GM18868 (cell line): ENCODE measurements around the gene SDCCAG8.

Experiments used
- ATAC-seq: cut with Tn5 transposase; IDR thresholded peaks from one replicate; pipeline ENCODE4 v1.9.1; 2021; ENCODE audit warnings: mild to moderate bottlenecking, moderate library complexity; ENCODE audit not compliant: unreplicated experiment

Gene SDCCAG8

GRCh38 chr1:243254233-243254926 is 1.5 kb upstream of the SDCCAG8 start:
- ATAC-seq, result peak; percentile 9

GRCh38 chr1:243254927-243255790 is 682 bp upstream of the SDCCAG8 start, which contains the start of gene CEP170:
CEP170 (minus strand) TSS chr1:243255281; CDS start chr1:243225280, 30,001 bp downstream.
- peak; percentile 52 for ATAC-seq

- ATAC-seq, result no peak
These were observed 749 bp downstream of the SDCCAG8 start for GRCh38 chr1:243256590-243256989.

- ATAC-seq, result no peak
These were observed 1.3 kb downstream of the SDCCAG8 start for GRCh38 chr1:243257189-243257588.

GRCh38 chr1:243258731-243259130 is 2.9 kb downstream of the SDCCAG8 start:
- ATAC-seq, result no peak

- ATAC-seq, result no peak
These were observed 4.5 kb downstream of the SDCCAG8 start for GRCh38 chr1:243260221-243260880.

- no peak for ATAC-seq
These were observed 5.5 kb downstream of the SDCCAG8 start for GRCh38 chr1:243261390-243261789.

- peak; percentile 51 for ATAC-seq
These were observed 8.9 kb downstream of the SDCCAG8 start for GRCh38 chr1:243264717-243265116.

- no peak for ATAC-seq
These were observed 10.4 kb downstream of the SDCCAG8 start for GRCh38 chr1:243266231-243266630.

- no peak for ATAC-seq
These were observed 11.6 kb downstream of the SDCCAG8 start for GRCh38 chr1:243267471-243267880.

- ATAC-seq, result no peak
These were observed 12.2 kb downstream of the SDCCAG8 start for GRCh38 chr1:243267914-243268653.

GRCh38 chr1:243268751-243269460 is 13.1 kb downstream of the SDCCAG8 start:
- peak; percentile 18 for ATAC-seq

GRCh38 chr1:243269461-243269801 is 13.6 kb downstream of the SDCCAG8 start:
- peak; percentile 57 for ATAC-seq

GRCh38 chr1:243270097-243270864 is 14.4 kb downstream of the SDCCAG8 start:
- no peak for ATAC-seq

GRCh38 chr1:243271996-243272395 is 16.2 kb downstream of the SDCCAG8 start:
- ATAC-seq, result no peak

GRCh38 chr1:243272401-243272800 is 16.6 kb downstream of the SDCCAG8 start:
- no peak for ATAC-seq

- ATAC-seq, result no peak
These were observed 17.7 kb downstream of the SDCCAG8 start for GRCh38 chr1:243273506-243273905.

- no peak for ATAC-seq
These were observed 18.1 kb downstream of the SDCCAG8 start for GRCh38 chr1:243273945-243274344.

GRCh38 chr1:243275316-243275715 is 19.5 kb downstream of the SDCCAG8 start:
- ATAC-seq, result no peak
